CD1c-positive myeloid dendritic cell (primary cell): Measurements from ENCODE around the gene CARNS1.

Experiments used
- DNase-seq: peaks from one replicate; pipeline ENCODE4 v3.0.0-alpha.2; 2016; ENCODE audit errors: extremely low spot score

The CARNS1 gene

GRCh38 chr11:67428052-67429001, 12.8 kb downstream of the CARNS1 start, which contains the start of gene RPS6KB2:
RPS6KB2 (plus strand) TSS chr11:67428494; CDS start chr11:67428546, 52 bp downstream.
- DNase-seq, result peak; percentile 99

- no peak for DNase-seq
Observed at GRCh38 chr11:67429038-67429668, 13.7 kb downstream of the CARNS1 start.

GRCh38 chr11:67429722-67430121, 14.2 kb downstream of the CARNS1 start:
- DNase-seq, result no peak

- DNase-seq, result no peak
Observed at GRCh38 chr11:67431346-67432249, 16.1 kb downstream of the CARNS1 start.

GRCh38 chr11:67432655-67433349, 17.3 kb downstream of the CARNS1 start:
- no peak for DNase-seq

- DNase-seq, result no peak
Observed at GRCh38 chr11:67433536-67434394, 18.3 kb downstream of the CARNS1 start.

DNA sequence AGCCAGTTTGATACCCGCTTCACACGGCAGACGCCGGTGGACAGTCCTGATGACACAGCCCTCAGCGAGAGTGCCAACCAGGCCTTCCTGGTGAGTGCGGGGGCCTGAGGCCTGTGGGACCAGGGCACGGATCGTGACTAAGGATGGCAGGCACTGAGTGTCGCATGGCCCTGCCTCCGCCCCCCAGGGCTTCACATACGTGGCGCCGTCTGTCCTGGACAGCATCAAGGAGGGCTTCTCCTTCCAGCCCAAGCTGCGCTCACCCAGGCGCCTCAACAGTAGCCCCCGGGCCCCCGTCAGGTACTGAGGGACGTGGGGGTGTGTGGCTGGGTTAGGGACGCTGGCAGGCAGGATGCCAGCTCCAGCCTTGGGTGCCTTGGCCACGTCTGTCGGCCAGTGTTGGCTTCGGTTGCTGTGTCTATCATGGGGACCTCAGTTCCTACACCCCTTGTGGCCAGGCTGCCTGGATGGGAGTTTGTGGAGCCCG, 19.0 kb downstream of the CARNS1 start:
- DNase-seq, result no peak

- no peak for DNase-seq
Observed at GRCh38 chr11:67435031-67435726, 19.7 kb downstream of the CARNS1 start.

DNA sequence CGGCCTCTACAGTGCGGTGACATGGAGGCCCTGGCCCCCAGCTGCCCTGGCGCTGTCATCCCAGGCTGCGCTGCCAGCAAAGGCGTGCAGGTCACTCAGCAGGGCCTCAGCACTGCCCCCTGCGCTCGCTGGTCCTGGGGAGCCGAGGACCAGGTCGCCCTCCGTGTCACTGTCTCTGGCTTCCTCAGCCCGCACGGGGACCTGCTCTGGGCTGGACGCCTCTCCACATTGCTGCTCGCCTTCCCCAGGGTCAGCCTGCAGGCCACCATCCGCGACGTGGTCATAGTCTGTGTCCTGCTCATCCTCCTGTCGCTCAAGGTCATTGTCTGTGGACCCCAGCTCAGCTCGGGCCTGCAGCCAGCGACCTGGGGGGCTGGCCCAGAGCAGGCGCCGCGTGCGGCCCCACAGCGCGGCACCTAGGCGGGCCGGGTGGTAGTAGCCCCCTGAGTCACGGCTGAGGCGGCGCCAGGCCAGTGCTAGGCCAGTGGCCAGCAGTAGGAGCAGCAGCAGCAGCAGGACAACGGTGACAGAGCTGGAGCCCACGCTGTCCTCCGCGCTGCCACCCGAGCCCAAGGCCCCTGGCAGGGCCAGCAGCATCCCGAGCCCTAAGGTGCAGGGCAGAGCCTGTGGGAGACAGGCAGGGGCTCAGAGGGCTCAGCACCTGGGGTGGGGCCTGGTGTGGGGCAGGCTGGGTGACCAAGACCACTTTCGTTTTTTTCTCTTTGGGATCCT, 20.4 kb downstream of the CARNS1 start:
- DNase-seq, result no peak

GRCh38 chr11:67436459-67437081, 21.1 kb downstream of the CARNS1 start:
- no peak for DNase-seq

GRCh38 chr11:67437082-67437808, 21.8 kb downstream of the CARNS1 start, which contains the start of gene PTPRCAP:
PTPRCAP (minus strand) TSS chr11:67437682; CDS start chr11:67437619, 63 bp downstream.
- peak; percentile 26 for DNase-seq

GRCh38 chr11:67437809-67438157, 22.3 kb downstream of the CARNS1 start:
- no peak for DNase-seq

GRCh38 chr11:67438158-67438902, 22.9 kb downstream of the CARNS1 start:
- DNase-seq, result no peak

- DNase-seq, result peak; percentile 67
Observed at GRCh38 chr11:67439321-67440228, 24.1 kb downstream of the CARNS1 start.

DNA sequence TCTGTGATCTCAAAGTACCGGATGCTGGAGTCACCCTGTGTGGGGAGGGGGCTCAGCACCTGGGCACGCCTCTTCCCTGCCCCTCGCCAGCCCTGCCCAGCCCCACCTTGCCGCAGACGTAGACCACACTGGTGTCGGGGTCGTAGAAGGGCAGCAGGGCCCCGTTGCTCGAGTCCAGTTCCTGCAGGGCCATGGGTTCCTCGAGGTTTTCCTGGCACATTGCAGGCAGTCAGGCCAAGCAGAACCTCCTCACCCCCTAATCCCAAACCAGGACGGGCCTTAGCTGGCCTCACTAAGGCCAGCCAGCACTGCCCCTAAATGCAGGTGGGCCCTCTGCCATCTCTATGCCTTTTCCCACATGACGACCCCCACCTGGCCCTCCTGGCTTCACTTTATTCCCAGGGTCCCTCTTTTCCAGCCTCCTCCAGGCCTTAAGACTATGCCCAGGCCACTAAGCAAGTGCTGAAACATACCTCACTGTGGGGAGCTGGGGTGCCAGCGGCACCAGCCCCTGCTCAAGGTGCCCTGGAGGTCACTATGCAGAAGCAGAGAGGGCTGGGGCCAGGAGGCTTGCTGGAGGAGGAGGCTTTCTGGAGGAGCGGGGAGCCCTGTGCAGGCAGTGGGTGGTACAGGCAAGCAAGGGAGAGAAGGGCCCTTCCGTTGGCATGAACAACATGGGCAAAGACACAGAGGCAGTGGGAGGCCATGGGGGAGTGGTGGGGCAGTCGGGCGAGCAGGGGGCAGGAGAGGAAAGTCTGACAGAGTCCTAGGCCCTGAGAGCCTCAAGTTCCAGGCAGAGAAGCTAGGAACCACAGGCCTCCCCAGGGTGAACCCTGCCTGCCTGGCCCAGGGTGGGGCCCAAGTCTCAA, 25.0 kb downstream of the CARNS1 start:
- DNase-seq, result no peak
